Measurements from ENCODE around the gene GPR84. TPM values are rescaled to one million over a fixed set of nuclear protein-coding genes. Genes with fewer than 3 reads are reported as not detected.

GPR84 gene
- polyA plus RNA-seq, 2 of the 4 experiments (the other 2 are of a cell fraction), result not detected

- FAIRE-seq, result no peak
- TF ChIP-seq MYC (IDR thresholded peaks at IDR 0.05; ENCODE audit: borderline replicate concordance, low read length) (no peak), FOSL2 (IDR thresholded peaks at IDR 0.05) (no peak), FOSL2 (CRISPR knock-in tag; IDR thresholded peaks at IDR 0.05) (no peak), FOXS1 (CRISPR knock-in tag; IDR thresholded peaks at IDR 0.05) (no peak), HOXA7 (CRISPR knock-in tag; IDR thresholded peaks at IDR 0.05) (no peak), EHMT2 (IDR thresholded peaks at IDR 0.05; ENCODE audit: low read depth) (no peak), USF2 (IDR thresholded peaks at IDR 0.05) (no peak), ZFP36 (IDR thresholded peaks at IDR 0.05; ENCODE audit: borderline replicate concordance, partially characterized antibody) (no peak), RCOR1 (IDR thresholded peaks at IDR 0.05; ENCODE audit: low read depth, low read length) (no peak), TFCP2L1 (CRISPR knock-in tag; IDR thresholded peaks at IDR 0.05) (no peak), EHF (CRISPR knock-in tag; IDR thresholded peaks at IDR 0.05) (no peak), PHF8 (IDR thresholded peaks at IDR 0.05; ENCODE audit: borderline replicate concordance, low read depth) (no peak), CBX8 (IDR thresholded peaks at IDR 0.05) (no peak), BHLHE40 (IDR thresholded peaks at IDR 0.05; ENCODE audit: low read depth, low read length) (no peak), EP300 (IDR thresholded peaks at IDR 0.05) (no peak), HDAC2 (IDR thresholded peaks at IDR 0.05) (no peak)
- TF ChIP-seq, protein P1, sequence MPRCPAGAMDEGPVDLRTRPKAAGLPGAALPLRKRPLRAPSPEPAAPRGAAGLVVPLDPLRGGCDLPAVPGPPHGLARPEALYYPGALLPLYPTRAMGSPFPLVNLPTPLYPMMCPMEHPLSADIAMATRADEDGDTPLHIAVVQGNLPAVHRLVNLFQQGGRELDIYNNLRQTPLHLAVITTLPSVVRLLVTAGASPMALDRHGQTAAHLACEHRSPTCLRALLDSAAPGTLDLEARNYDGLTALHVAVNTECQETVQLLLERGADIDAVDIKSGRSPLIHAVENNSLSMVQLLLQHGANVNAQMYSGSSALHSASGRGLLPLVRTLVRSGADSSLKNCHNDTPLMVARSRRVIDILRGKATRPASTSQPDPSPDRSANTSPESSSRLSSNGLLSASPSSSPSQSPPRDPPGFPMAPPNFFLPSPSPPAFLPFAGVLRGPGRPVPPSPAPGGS (IDR thresholded peaks at IDR 0.05), result no peak
- TF ChIP-seq, protein P2, sequence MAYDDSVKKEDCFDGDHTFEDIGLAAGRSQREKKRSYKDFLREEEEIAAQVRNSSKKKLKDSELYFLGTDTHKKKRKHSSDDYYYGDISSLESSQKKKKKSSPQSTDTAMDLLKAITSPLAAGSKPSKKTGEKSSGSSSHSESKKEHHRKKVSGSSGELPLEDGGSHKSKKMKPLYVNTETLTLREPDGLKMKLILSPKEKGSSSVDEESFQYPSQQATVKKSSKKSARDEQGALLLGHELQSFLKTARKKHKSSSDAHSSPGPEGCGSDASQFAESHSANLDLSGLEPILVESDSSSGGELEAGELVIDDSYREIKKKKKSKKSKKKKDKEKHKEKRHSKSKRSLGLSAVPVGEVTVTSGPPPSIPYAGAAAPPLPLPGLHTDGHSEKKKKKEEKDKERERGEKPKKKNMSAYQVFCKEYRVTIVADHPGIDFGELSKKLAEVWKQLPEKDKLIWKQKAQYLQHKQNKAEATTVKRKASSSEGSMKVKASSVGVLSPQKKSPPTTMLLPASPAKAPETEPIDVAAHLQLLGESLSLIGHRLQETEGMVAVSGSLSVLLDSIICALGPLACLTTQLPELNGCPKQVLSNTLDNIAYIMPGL (CRISPR knock-in tag; IDR thresholded peaks at IDR 0.05; ENCODE audit: borderline replicate concordance), result no peak
- DNase-seq (ENCODE audit: low read depth in 1 of 2, low spot score in 1 of 2), result no peak
- Histone ChIP-seq H3K27ac (no peak overlapping the region), H3K4me1 (peaks cover 10% of the 10 kb centered on the region; the same call in 2 of the 3 replicates), H3K4me2 (no peak overlapping the region), H3K9me3 (no peaks in the 10 kb centered on the region), H3K4me3 (no peak overlapping the region)
- ChIA-PET POLR2A (no interaction called here), CTCF (interaction anchor here (0.6 to 4.1 kb wide), 26 partner anchors 9 to 83 kb away, joined by 3 to 64 read pairs (median 5); partner anchors contain the start of genes ITGA5 and ZNF385A)
- WGBS (ENCODE audit: missing lambda C conversion rate), result 84% methylated on average over 6 of the region's 6 CpGs
- ATAC-seq, result no peak
Observed at GRCh38 chr12:54393207-54393609, 28.9 kb upstream of the GPR84 start.

- POLR2A ChIA-PET, result no interaction called here
- no peak overlapping the region for H3K4me2 ChIP-seq
- DNase-seq (ENCODE audit: low read depth in 1 of 2, low spot score in 1 of 2) (no peak), ATAC-seq (no peak), FAIRE-seq (no peak)
- no peak overlapping the region for H3K27ac ChIP-seq
- CTCF ChIA-PET, result interaction anchor here (0.6 to 4.1 kb wide), 28 partner anchors 8 to 57 kb away, joined by 3 to 64 read pairs (median 5); partner anchors contain the start of genes ITGA5 and ZNF385A
- no peak for TF ChIP-seq USF2 (IDR thresholded peaks at IDR 0.05)
- no peak for TF ChIP-seq CHD4 (IDR thresholded peaks at IDR 0.05; ENCODE audit: borderline replicate concordance)
- TF ChIP-seq EHMT2 (IDR thresholded peaks at IDR 0.05; ENCODE audit: low read depth), result no peak
- TF ChIP-seq SMC3 (IDR thresholded peaks at IDR 0.05), result no peak
- TF ChIP-seq POLR2A (IDR thresholded peaks at IDR 0.05; ENCODE audit: low read length), result no peak
- no peak for TF ChIP-seq RARB (CRISPR knock-in tag; IDR thresholded peaks at IDR 0.05)
- no peak overlapping the region for H3K4me3 ChIP-seq
- H3K9me3 ChIP-seq, result no peaks in the 10 kb centered on the region
- WGBS (ENCODE audit: missing lambda C conversion rate), result 82% methylated on average over 8 of the region's 8 CpGs
- peaks cover 10% of the 10 kb centered on the region; the same call in 2 of the 3 replicates for H3K4me1 ChIP-seq
Observed at GRCh38 chr12:54392485-54393206, 28.4 kb upstream of the GPR84 start.
